HuH-7 (cell line): Measurements from ENCODE around the gene STC2.

ENCODE experiments used
- DNase-seq: peaks from one replicate; pipeline ENCODE4 v3.0.0; 2011; ENCODE audit warnings: low spot score

STC2 gene

DNA sequence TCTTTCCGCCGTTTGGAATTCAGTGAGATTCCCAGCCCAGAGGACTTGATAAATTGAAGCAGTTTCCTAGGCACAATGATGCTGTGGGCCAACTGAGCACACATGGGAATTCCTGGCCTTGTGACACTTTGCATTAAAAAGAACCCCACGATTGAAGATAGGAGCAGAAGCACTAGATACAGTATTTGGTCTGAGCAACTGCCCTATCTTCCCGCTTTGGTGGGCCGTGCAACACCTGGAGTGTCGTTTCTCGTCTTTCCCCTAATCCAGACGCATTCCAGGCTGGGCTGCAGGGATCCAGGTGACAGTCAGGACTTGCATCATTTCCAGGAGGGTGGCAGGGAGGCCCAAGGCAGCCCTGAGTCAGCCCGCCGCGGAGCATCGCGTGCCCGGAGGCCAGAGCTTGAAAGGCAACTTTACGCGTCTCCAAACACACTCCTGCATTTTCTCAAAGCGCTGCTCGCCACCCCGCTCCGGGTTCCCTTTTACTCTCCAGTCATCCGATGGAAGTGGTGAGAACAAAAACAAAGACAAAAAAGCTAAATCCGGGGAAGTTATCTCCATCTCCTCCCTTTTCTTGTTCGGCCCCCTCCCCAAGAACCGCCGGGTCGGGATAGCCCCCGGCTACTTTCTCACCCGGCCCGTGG is 753 bp upstream of the STC2 start:
- DNase-seq = no peak

- DNase-seq = no peak
These were observed 898 bp downstream of the STC2 start for GRCh38 chr5:173327084-173327947.

GRCh38 chr5:173326501-173326960 is 1.7 kb downstream of the STC2 start:
- DNase-seq = no peak

- DNase-seq = no peak
These were observed 3.0 kb downstream of the STC2 start for GRCh38 chr5:173325091-173325698.

GRCh38 chr5:173324115-173325001 is 3.9 kb downstream of the STC2 start:
- DNase-seq = no peak

DNA sequence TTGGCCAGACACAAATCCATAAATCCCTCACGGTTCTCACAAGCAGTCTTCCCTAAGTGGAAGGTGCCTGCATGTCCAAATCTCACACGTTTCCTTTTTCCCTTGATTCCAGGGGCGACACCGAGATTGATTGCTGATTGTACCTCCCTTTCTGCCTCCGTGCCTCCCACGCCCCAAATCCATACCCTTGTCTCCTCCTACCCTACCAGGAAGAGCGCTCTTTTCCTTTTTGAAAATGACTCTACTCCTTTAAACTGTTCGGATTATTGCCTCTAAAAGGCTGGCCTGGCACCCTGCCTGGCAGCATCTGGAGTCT is 4.5 kb downstream of the STC2 start:
- no peak for DNase-seq

DNA sequence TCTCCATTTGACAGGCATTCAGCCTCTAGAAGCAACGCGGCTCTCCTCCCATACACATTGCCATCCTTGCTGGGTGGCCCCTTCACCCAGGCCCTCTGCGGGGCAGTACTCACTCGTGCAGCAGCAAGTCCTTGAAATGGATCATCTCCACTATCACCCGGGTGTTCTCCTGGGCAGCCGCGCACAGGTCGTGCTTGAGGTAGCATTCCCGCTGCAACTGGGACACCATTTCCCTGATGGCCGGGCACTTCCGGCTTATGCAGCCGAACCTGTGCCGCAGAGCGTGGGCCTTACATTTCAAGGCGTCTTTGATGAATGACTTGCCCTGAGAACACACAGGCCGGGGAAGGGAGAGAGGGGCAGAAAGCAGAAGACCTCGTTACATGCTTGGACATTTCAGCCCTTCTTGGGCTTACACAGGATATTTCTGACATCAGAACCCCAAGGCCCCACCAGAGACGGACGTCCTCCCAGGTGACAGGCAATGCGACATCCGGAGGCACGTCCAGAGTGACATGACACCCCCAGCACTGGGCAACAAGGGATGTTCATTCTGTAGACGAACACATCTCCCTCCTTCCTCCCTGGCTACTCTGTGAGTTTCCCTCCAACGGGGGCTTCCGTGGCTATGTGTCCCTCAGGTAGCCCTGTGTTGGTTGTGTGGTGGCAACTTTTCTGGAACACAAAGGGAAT is 5.0 kb downstream of the STC2 start:
- DNase-seq = no peak

DNA sequence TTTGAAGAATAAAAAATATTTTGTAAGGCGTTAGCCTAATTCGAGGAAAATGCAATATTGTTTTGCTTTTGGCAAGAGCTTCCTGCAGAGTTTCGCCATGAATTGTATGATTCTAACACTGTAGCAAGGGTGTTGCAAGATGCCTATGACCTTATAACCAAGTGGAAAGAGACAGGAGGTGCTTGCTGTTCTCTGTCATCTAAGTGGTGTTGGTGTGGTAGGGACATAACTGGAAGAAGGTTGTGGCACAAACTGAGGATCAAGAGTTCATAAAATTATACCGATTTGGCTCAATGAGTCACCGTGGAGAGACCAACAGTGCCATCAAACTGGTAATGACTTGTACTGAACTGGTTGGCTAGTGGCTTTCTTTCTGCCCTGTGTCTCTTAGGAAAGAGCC is 6.3 kb downstream of the STC2 start:
- DNase-seq = no peak

GRCh38 chr5:173320259-173320658 is 8.0 kb downstream of the STC2 start:
- no peak for DNase-seq

DNA sequence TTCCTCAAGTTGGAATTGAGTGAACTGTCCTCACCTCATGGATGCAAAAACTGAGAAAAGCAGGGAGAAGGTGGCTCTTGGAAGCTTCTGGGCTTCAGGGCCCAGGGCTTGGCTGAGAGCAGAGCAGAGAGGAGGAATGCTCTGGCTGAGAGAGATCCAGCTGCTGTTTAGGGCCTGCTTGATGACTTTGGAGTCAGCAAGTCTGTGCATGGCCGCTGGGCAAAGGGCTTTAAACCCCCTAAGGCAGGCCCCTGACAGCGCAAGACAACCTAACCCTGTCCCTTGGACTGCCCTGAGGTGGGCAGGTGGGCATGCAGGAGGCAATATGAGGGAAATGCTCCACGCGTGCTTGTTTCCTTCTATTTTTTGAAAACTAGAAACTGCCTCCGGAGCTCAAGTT is 8.6 kb downstream of the STC2 start:
- DNase-seq = no peak

- no peak for DNase-seq
These were observed 9.2 kb downstream of the STC2 start for GRCh38 chr5:173318881-173319620.

DNA sequence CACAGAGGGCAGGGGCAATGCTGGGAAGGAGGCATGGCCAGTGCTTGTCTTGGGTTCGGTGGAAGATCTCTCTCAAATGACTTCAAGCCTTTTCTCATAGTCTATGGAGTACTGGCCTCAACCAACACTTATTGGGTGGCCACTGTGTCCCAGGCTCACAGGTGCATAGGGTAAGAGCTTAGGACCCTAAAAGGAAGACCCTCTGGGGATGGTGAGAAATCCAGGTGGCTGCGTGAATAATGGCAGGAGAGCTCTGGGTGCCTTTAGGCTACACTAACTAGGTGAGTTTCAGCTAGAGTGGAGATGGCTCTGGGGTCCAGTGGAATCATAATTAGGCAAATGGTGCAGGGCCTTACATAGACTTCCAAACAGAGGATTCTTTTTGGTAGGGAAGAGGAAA is 9.9 kb downstream of the STC2 start:
- no peak for DNase-seq

DNA sequence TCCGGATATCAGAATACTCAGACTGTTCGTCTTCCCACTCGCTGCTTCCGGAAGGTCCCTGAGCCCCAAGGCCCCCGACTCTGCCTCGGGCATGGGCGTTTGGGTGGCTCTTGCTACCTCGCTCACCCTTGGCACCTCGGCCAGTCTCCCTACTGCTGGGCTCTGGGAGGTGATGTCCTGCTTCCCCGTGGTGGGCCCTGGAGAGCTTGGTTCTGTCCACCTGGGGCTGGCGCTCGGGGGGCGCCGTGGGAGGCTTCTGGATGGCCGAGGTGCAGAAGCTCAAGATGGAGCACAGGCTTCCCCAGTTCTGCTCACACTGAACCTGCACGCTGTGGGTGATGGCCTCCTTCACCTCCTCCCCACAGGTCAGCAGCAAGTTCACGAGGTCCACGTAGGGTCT is 10.4 kb downstream of the STC2 start:
- DNase-seq = no peak

- DNase-seq = no peak
These were observed 11.0 kb downstream of the STC2 start for GRCh38 chr5:173317091-173317730.

- DNase-seq = no peak
These were observed 11.7 kb downstream of the STC2 start for GRCh38 chr5:173316339-173317020.

DNA sequence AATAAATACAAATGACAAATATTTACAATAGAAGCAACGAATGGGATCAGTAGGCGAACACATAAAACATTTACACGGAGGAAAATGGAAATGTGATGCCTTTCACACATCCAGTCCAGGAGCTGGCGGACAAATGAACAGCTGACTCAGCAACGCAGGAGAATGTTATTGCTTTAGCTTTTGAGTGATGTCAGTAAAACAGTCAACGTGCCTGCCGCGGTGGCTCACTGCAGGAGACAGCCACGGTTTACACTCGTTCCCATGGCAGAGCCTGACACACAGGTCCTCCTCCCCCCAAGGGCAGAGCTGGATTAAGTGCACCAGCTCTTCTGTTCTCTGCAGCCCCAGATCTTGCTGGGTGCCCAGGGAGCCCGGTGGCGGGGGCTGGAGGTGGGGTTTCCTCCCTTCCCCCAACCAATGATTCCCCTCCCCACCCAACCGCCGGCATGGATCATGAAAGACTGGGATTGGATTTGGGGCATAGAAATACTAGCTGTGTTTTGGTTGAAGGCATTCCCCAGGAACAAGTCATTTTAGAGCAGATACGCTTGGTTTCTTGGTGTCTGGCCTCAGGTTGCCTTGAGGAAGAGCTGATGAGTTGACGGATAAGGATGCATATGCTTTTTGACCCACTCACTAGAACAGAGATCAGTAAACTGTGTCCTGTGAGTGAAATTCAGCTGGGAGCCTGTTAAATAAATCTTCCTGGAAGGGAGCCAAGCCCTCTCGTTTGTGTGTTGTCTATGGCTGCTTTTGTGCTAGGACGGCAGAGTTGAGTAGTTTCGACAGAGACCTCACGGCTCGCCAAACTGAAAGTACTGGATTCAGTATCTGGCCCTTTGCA is 12.5 kb downstream of the STC2 start:
- no peak for DNase-seq

- no peak for DNase-seq
These were observed 13.9 kb downstream of the STC2 start for GRCh38 chr5:173314166-173314952.

DNA sequence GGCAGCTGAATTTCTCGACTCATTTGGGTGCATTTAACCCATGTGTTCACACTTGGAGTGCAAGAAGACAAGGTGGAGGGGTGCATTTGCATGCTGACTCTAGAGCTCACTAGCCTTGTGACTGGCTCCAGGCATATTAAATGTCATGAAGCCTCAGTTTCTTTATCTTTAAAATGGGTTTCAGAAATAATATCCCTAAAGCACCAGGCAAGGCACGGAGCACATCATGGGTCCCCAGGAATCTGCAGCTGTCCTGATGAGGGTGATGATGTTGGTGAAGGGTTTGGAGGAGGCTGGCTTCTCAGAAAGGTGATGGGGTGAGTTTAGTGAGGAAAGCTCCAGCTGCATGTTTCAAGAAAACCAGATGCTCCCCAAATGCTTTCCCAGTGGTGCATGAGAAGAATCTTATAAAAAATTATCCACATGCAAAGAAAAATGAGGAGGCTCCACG is 14.8 kb downstream of the STC2 start:
- no peak for DNase-seq
